NCI-H1436 treated with DMSO at 0.1 percent for 48 hours (cell line): ENCODE measurements around the gene ADARB2.

Source experiments
- DNase-seq: peaks from one replicate; lab custom pipeline; 2025; lab: John Stamatoyannopoulos, UW

ADARB2 gene

DNA sequence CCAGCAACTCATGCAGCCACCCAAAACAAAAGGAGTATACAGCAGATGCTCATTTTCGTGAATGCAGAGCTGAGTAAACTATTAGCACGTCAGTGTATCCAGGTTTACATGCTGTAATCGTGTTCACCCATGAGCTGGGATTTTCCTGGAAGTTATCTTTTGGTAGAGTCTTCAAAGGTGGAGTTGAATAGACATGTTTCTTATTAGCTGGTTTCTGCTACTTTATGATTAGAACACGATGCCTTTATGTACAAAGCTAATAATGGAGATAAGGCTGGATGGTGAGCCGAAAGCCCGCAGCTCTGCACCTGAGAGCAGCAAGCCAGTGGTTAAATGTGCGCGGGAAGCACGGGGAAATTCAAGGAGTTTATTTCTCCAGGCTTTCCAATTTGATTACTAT, 123.8 kb downstream of the ADARB2 start:
- no peak for DNase-seq

DNA sequence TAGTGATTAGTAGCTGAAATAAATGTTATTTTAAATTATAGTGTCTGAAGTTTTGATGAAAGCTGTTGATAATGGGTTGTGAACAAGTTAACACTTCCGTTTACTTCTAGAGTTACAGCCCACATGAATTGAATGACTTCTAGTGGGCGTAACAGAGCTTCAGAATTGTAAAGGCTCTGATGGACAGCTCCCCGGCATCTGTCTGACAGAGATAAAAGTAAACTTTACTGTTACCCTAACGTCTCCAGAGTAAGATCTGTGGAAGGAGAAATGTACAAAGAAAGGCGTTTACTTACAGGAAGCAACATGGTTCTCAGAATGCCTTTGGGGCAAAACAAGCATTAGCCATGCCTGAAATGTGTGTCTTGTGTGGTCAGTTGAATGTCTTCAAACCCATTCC, 124.4 kb downstream of the ADARB2 start:
- no peak for DNase-seq

DNA sequence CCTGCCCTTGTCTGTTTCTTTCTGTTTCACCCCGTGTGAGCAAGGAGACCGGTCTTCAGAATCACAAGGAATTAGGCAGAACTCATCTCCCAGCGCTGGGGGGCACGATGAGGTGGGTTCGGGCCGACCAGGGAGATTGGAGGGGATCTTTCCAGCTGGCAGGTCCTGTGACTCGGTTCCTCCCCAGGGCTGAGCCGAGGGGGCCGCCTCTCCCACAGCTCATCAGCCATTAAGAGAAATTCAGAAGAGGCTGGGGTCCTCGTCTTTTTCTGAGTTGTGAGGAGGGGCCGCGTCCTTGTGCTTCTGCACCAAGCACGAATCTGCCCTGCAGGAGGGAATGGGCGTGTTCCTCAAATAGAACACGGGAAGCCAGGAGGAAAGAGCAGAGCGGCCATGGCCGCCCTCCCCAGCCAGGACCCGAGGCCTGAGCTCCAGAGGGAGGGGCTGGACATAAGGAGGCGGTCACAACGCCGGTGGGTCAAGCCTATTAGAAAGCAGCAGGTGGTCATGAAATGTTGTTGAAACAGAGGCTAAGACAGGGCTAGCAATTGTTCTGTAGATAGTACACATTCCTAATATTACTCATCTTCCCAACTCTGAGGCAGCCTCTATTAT, 125.3 kb downstream of the ADARB2 start:
- DNase-seq = no peak

DNA sequence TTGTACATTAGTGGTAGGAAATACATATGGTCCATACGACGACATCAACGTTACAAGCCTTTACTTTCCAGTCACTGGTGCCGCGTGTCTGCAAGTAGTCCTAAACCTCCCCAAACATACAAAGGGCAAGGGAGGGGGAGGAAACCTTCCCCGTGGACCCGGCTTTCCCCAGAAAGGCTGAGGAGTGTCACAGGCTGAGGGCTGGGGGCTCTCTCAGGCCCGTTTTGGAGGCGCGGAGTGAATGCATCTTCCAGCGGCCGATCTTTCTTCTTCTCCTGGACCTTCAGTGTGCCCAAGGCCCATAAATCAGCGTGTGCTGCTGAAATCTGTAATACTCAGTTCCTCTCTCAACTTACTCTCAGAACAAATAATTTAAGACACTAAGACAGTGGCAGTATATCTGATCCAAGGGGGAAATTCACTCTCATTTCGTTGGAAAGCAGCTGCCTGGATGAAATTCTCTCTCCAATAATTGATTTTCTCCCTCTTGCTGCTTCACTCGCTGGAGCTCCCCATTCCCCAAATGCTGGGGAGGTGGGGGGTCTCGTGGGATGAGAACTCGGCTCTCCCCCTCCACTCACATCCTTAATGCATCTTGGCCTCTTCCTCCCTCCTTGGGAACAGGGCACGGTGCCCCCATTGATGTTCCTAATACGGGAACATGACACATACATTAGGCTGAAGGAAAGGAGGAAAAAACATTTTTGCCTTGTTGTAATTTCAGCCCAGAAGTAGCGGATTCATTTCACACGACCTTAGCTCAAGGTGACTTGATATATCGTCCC, 126.1 kb downstream of the ADARB2 start:
- no peak for DNase-seq

DNA sequence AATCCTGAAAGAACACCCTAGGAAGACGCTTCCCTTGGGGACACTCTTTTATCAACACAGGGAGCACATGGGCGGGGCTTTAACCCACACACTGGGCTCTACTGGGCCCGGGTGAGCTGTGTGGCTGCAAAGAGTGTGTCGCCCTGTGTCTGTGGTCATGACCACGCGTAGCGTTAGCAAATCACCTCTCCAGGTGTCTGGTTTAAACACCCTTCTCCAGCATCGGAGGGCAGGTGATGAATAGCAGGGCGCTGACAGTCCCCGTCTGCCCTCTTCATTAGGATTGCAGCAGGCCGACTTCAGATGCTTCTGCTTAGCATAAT, 127.7 kb downstream of the ADARB2 start:
- DNase-seq = peak; percentile 17

DNA sequence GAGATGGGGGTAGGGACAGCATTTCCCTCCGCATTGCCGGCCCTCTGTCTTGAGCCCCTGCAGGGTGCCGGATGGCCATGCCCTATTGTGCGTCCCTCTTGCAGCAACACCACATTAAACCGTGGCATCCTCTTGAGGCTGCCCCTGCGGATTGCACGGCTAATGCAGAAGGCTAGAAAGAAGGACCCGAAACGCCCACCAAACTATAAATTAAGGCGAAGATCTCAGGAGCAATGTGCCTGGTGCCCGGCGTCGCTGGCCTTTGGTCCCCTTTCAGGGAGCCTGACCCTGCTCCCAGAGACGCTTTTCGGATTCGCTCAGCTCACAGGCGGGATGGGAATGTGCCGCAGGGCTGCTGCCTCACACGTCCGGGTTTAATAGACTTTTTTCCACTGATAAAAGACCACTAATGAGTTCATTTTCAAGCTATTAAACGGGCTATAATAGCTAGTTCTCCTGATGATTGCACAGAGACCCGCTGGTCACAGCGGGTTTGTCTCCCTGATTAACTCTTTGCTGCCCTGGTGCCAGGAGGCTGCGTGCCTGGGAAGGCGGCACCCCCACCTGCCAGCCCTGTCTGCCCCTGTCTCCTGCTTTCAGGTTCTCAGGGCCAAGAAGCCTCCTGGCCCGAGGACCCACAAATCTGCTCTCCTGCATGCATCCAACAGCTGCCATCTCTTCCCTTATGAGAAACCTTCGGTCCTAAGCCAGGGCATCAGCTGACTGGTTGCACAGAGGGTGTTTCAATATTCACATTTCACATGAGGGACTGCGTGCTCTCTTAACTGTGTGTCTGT, 128.3 kb downstream of the ADARB2 start:
- no peak for DNase-seq

DNA sequence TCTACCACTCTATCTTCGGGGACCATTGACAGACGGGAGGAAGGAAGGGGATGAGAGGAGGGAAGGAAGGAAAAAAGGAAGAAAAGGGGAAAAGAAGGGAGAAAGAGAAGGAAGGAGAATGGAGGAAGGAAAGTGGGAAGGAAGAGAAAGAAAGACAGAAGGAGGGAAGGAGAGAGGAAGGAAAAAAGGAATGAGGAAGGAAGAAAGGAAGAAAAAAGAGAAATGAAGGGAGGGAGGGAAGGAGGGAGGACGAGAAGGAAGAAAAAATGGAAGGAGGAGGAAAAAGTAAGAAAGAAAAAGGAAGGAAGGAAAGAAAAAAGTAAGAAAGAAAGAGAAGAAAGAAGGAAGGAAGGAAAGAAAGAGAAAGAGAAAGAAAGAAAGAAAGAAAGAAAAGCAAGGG, 128.9 kb downstream of the ADARB2 start:
- DNase-seq = no peak

DNA sequence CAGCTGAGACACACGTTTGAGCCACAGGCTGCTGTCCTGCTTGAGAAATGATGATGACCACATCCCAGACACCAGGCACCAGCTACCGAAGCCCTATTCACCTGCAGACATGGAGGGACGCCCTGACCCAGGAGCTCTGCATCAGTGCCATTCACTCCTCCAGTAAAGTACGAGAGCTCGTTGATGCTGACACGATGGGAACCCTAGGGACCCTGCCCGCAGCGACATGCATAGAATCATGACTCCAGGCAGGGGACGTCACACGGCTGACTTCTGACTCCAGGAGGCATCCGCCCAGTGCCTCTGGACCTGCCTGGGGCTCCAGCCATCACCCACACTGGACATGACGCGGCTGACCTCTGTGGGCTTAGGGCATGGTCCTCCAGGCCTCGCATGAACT, 129.9 kb downstream of the ADARB2 start:
- DNase-seq = no peak

DNA sequence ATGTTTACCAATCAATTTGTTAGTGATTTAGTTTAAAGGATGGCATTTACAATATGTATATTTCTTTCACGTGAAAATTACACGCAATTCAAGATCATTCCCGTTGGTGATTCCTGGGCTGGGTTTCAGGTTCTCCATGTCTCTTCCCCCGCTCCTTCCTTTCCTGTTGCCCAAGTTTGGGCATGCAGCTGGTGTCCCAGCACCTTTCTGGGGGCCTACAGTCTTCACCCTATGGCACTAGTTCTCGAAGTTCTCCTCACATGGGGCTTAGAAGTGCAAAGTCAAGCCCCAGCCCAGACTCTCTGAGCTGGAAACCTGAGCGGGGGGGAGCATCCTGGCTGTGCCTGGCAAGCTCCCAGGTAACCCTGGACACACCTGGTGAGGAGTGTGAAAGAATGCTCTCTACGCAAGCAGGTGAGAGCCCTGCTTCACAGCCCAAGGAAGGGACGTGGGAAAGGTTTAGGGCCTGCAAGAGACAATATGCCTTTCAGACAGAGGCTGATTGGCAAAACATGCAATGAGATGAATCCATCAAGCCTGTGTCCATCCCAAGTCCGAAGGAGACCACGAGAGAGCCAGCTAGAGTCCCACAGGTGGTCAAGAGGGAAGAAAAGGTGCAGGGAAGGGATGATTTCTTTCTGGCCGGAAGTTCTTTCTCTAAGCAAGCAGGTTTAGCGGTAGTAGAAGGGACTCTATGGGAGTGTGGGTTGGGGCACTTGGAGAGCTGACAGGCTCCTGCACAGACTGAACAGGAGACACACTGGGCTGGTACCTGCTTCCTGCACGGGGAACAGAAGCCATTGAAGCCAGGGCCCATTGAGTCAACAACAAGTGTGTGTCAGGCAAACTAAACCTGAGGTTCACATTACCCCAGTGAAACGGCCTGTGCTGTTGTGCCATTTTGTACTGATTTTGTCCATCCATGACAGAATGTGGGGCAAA, 131.1 kb downstream of the ADARB2 start:
- DNase-seq = no peak

DNA sequence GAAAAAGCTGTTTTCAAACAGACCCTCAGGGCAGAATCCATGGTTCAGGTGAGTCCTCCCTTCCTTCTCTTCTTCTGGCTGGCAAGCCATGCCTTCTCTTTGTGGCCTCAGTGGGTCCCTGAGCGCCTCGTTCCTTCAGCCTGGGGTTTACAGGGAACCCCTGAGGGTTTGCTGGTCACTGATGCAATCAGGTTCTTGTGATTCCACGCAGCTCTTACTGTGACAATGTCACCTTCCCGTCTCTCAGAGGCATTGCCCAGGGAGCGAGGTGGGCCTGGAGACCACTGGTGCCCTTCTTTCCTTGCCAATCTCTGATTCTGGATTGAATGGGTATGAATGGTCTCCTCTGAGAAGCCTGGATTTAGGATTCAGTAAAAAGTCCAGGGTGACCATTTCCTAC, 132.2 kb downstream of the ADARB2 start:
- DNase-seq = no peak

DNA sequence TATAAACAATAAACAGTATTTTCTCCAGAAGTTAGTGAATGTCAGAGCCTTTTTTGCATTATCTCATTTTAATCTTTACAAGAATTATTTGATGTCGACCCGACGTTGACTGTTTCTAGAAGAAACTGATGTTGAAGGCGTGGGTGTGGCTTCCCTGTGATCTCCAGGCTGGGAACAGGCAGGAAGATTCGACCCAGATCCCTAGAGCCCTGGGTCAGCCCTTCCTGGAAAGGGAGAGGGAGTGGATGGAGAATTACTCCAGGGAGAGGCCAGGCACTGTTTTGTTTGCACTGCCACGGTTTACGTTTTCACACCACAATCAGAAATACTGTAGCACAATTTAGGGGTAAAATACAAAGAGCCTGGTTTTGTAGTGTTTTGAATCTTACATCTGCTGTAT, 133.1 kb downstream of the ADARB2 start:
- no peak for DNase-seq

DNA sequence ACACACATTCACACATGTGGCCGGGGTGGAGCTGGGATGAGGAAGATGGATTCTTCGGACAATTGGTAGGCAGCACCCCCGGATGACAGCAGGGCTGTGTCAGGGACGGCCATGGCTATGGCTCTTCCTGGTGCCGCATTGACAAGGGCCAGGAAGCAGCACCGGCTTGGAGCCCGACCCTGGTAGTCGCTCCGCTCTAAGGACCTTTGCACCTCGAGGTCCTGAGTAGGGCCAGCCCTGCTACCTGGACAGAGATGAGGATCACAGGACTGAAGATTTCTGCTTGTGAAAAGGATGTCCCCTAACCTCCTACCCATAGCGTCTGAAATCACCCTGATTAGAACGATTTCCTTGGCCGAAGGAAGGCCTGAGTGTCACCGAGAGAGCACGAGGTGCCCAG, 134.1 kb downstream of the ADARB2 start:
- no peak for DNase-seq

DNA sequence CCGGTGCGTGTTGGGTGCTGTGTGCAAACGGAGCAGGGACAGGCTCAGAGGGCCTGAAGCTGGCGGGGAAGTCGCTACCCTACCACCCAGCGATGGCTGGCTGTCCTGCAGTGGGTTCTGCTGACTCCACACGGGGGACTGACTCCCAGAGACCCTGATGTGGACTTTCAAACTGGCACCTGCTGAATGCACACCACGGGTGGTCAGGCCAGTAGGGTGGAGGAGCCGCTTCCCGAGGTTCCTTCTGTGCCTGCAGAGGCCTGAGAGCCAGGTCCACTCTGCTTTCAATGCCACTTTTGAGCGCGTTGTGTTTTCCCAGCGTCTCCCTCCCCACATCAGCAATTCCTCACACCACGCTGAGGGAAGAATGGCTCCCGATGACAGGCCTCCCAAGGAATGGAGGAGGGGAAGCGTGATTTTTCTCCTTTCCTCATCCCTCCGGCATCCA, 135.3 kb downstream of the ADARB2 start:
- DNase-seq = no peak

DNA sequence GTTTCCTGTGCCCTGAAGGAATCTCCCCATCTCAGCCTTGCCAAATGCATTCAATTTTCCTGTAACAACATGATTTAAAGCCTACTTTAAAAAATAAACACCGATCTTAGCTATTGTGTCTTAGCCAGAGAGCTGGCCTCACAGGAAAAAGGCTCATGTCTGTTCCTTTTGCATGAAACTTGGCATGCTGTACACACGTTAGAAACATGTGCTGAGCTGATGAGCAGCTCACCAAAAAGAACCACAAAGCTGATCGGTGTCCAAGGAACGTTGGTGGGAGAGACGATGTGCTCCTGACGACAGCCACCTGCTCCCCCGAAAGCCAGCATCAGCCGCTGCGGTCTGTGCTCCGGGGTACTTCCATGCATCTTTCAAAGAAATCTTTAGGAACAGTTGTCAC, 135.9 kb downstream of the ADARB2 start:
- DNase-seq = no peak

DNA sequence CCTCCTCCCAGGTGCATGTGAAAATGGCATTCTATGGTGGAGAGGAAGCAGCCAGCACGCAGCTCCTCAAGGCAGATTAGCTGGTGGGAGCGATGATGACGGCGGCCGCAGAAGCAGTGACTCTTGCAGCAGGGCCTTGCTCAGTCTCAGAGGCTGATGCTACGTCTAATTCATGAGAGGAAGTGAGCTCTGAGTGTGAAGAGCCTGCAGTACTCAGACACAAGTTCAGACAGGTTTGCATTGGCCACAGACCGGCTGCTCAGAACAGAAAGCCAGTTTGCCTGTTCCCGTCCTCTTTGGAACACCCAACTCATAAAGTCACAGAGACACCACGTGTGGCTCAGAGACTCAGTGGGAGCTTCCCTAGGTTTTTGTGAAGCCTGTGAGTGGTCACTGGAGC, 136.5 kb downstream of the ADARB2 start:
- DNase-seq = no peak

DNA sequence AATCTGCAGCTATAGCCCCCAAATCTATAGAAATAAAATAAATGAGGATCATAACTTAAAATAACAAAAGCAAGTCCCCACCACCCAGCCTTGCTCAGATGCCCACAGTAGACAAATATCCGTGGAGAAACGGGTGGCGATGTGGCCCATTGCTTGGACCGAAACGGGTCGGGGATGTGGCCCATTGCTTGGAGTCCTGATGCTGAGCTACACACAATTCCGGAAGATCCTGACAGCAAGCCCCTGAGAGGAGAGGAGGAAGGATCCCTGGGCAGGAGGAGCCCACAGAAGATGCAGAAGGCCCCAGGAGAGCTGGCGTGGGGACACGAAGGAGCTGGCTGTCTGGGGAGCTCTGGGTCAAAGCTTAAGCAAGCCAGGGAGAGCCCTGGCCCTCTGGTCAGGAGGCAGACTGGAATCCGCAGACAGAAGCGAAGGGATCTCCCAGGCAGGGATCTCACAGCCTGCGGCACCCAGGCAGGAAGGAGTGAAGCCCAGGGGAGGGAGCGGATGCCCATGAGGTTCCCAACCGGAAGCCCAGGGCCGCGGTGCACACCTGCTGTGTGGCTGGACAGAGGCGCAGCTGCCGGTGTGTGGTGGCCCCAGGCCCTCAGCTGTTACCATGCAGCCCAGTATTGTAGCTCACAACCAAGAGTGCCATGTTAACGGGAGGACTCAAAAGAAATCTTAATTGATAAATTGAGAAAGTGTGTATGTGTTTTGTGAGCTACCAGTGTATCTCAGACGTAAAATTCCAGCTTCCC, 138.8 kb downstream of the ADARB2 start:
- DNase-seq = no peak

DNA sequence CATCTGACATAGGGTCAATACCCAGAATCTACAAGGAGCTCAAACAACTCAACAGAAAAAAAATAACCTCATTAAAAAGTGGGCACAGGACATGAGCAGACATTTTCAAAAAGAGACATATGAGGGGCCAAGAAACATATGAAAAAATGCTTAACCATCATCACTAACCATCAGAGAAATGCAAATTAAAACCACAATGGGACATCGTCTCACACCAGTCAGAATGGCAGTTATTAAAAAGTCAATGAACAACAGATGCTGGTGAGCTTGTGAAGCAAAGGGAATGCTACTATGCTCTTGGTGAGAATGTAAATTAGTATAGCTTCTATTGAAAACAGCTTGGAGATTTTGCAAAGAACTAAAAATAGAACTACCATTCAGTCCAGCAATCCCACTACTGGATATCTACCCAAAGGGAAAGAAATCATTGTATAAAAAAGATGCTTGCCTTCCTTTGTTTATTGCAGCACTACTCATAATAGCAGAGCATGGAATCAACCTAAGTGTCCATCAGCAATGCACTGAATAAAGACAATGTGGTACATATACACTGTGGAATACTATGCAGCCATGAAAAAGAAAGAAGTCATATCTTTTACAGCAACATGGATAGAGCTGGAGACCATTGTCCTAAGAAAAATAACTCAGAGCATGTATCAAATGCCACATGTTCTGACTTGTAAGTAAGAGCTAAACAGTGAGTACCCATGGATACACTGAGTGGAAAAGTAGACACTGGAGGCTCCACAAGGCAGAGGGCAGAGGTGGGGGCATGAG, 139.8 kb downstream of the ADARB2 start:
- DNase-seq = no peak

DNA sequence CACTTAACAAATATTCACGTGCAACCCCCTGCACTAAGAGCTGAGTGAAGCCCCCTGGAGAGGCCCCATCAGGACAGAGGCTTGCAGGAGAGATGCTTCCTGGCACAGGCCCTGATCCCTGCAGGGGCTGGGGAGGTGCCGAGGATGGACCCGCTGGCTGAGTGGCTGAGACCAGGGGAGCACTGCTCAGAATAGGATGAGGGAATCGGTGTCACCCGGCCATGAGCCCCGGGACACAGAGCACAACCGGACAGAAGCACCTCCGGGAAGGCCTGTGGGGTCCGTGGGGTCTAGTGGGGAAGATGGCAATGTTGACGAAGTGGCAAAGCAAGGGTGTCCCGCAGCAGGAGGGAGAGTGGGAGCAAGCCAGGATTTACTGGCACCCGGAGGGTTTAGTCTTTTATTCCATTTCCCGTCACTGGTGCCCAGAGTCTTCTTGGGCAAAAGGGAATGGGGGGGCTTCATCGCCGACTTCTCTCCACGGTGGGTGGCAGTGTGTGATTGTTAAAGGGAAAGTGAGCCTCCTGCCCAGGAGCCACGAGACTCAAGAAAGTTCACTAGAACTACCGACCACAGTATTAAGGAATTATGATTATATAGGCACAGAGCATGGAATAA, 140.7 kb downstream of the ADARB2 start:
- DNase-seq = no peak

DNA sequence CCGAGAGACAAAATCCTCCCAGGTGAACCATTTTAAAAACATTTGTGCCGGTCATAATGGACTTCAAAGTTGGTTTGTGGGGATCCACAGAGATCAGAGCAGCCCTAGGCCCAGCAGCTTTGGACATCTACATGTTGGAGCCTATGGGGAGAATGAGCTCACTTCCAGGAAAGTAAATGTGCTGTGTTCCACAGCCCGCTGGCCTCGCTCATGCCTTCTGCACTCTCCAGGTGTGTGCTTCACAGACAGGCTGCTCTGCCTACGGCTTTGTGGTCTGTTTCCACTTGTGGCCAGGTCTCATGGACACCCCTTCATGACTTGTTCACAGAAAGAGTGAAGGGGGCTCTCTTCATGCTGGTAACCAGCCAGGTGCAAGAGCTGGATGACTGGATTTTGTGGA, 141.6 kb downstream of the ADARB2 start:
- DNase-seq = no peak

DNA sequence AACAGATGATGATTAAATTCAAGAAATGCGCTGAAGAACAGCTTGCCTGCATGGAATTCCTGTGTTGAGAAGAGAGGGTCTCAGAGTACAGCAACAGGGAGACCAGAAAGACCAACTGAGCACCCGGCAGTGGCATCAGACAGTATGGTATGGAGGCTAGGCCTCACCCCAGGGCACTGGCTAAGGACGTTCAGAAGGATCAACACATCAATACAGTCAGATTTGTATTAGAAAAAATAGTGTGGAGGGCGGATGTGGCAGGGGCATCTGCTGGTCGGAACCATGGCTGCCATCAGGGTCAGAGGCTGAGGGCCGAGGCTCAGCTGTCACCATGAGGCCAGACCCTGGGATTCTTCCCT, 142.1 kb downstream of the ADARB2 start:
- DNase-seq = no peak
